H1 (cell line): Measurements from ENCODE around the gene ARHGAP15. TPM values are rescaled to one million over a fixed set of nuclear protein-coding genes. Genes with fewer than 3 reads are reported as not detected.

ENCODE experiments used
- BCL11A ChIP-seq, 2 experiments: IDR thresholded peaks; one replicate each; pipeline ENCODE4 v1.6.1; 2011; ENCODE audit warnings: low read depth in 2 of 2, low read length in 2 of 2, mild to moderate bottlenecking in 2 of 2
- RBBP5 ChIP-seq: IDR thresholded peaks from 2 replicates; pipeline ENCODE4 v1.7.1; 2012; ENCODE audit warnings: low read depth, mild to moderate bottlenecking, inconsistent platforms, low read length, moderate library complexity, borderline replicate concordance
- RXRA ChIP-seq: IDR thresholded peaks from 2 replicates; pipeline ENCODE4 v1.6.1; 2011; ENCODE audit warnings: low read depth, mild to moderate bottlenecking, low read length, moderate library complexity; ENCODE audit not compliant: insufficient read depth
- TAF7 ChIP-seq: optimal IDR thresholded peaks from 2 replicates; pipeline ENCODE3; 2011; ENCODE audit warnings: low read depth, mild to moderate bottlenecking, inconsistent platforms, low read length, moderate library complexity, borderline replicate concordance
- polyA plus RNA-seq, 7 experiments: library from polyadenylated mRNA; depleted of rRNA in 3 of 7; stranded (reverse) in 5 of 7; unstranded in 2 of 7; fragments of >200 nt in 5 of 7; fragments of 200-250 nt in 2 of 7; gene quantifications; 1 replicate in 5 of 7; 2 replicates in 1 of 7; 4 replicates in 1 of 7; pipeline versions ENCODE4 v1.2.1 to v1.2.3, GENCODE V29; 2011 to 2013; ENCODE audit warnings: missing spikeins in 2 of 7, mixed read lengths in 2 of 7
- total RNA-seq: library from RNA; stranded (reverse); fragmentation: NEBNext Ultra II Directional; extraction: Animal tissue kit (Norgen Biotek cat#: 25700); gene quantifications from 2 replicates; pipeline ENCODE4 v1.2.1, GENCODE V29; 2021

ARHGAP15 gene
- total and polyA plus RNA-seq, 2 of the 8 experiments (the other 6 are each of a cell fraction or from before 2014, with no cell fraction given) = not detected

- TF ChIP-seq RXRA = no peak
- no peak for TF ChIP-seq BCL11A (IDR thresholded peaks at IDR 0.05; ENCODE audit: low read depth in 2 of 2, low read length in 2 of 2)
- TF ChIP-seq RBBP5 = no peak
- no peak for TF ChIP-seq TAF7
Observed at GRCh38 chr2:143771939-143772338, 642.7 kb downstream of the ARHGAP15 start (continued).
